ENCODE data around the gene ATG4A.

ATG4A gene

DNA sequence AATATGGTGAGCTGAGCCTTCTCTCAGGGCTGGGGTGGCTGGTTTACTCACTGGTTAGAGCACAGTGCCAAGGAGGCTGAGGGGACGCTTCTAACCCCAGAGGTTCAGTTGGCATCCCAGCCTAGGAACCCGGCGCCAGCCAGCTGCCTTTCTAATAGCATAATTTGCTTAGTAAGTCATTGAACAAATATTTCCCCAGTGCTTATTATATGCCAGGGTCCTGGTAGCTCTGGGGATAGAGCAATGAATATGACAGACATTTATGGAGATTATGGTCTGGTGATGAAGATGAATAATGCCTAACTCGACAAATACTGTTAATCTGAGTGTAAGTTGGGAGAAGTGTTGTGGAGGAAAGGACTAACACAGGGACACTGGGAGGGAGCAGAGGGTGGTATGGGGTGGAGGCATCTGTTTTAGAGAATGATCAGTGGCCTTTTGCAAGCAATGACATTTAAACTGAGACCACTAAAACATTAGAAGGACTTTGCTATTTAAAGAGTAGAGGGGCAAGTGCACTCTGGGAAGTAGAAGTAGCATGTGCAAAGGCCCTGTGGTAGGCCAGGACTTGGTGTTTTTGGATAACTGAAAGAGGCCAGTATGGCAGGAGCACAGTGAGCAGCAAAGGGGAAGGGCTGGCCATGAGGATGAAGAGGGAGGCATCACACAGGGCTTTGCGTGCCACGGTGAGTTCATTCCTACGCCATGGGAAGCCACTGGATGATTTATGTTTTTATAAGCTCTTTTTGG is 71.9 kb downstream of the ATG4A start:
- Histone ChIP-seq H3K27ac (no peak overlapping the region), H3K36me3 (no peaks in the 10 kb centered on the region), H3K9me3 (ENCODE audit: severe bottlenecking) (no peaks in the 10 kb centered on the region), H3K4me3 (ENCODE audit: low read depth, low read length) (no peak overlapping the region), H3K27me3 (ENCODE audit: insufficient read depth, low read depth, severe bottlenecking) (peaks cover 38% of the 10 kb centered on the region)
- TF ChIP-seq, protein P1, sequence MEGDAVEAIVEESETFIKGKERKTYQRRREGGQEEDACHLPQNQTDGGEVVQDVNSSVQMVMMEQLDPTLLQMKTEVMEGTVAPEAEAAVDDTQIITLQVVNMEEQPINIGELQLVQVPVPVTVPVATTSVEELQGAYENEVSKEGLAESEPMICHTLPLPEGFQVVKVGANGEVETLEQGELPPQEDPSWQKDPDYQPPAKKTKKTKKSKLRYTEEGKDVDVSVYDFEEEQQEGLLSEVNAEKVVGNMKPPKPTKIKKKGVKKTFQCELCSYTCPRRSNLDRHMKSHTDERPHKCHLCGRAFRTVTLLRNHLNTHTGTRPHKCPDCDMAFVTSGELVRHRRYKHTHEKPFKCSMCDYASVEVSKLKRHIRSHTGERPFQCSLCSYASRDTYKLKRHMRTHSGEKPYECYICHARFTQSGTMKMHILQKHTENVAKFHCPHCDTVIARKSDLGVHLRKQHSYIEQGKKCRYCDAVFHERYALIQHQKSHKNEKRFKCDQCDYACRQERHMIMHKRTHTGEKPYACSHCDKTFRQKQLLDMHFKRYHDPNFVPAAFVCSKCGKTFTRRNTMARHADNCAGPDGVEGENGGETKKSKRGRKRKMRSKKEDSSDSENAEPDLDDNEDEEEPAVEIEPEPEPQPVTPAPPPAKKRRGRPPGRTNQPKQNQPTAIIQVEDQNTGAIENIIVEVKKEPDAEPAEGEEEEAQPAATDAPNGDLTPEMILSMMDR (IDR thresholded peaks at IDR 0.05; ENCODE audit: low read depth, low read length), result no peak
- no peak for DNase-seq

DNA sequence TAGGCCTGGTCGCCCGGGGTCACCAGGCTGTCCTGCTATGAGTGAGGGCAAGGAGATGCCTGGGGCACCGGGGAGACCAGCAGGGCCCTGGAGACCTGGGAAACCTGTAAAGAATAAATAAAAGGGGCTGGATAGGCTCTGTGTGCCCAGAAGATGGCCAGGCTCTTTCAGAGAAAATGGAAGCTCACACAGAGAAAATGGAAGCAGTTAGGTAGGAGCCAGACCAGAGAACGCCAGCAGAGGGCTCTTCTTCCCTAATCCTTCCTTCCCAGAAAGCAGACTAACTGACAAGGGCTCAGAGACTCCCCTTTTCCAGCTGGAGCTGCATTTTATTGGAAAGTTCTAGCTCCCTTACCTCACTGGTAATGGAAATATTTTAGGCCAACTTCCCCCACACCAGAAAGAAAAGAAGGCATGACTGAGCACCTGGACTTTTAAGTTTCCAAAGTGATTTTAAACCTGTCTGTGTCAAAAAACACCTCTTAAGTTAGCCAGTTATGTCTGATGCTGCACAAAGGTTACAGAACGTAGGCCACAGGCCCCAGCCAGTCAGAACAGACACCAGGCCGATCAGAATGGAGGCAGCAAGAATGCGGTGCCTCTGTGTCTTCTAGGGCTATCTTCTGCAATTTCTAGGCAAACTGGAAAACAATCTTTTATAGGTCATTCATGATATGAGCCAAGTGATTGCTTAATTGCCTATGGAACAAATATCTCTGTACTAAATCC is 74.0 kb downstream of the ATG4A start:
- TF ChIP-seq, protein P1 (IDR thresholded peaks at IDR 0.05; ENCODE audit: low read depth, low read length), result peak; percentile 66
- Histone ChIP-seq H3K4me3 (ENCODE audit: low read depth, low read length) (no peak overlapping the region), H3K36me3 (no peaks in the 10 kb centered on the region), H3K27ac (no peak overlapping the region), H3K27me3 (ENCODE audit: insufficient read depth, low read depth, severe bottlenecking) (peaks cover 48% of the 10 kb centered on the region), H3K9me3 (ENCODE audit: severe bottlenecking) (no peaks in the 10 kb centered on the region)
- DNase-seq, result peak; percentile 10

DNA sequence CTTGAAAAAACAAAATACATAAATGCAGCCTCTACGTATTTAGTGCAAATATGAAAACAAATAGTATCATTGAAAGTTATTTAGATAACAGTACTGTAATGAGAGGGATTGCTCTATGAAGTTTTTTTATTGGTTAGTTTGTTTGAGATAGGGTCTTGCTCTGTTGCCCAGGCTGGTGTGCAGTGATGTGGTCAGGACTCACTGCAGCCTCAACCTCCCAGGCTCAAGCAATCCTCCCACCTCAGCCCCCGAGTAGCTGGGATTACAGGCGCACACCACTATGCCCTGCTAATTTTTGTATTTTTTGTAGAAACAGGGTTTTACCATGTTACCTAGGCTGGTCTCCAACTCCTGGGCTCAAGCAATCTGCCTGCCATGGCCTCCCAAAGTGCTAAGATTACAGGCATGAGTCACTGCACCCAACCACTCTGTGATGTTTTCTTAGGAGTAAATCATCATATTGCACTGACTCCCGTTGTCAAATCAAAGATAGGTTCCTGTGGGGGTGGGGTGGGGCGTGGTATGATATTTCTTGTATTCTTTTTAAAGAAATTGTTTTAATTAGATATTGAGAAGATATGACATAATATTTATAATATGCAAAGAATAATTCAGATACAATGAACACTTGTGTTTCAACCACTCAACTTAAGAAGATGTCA is 75.8 kb downstream of the ATG4A start:
- Histone ChIP-seq H3K4me3 (ENCODE audit: low read depth, low read length) (no peak overlapping the region), H3K27me3 (ENCODE audit: insufficient read depth, low read depth, severe bottlenecking) (peaks cover 63% of the 10 kb centered on the region), H3K36me3 (no peaks in the 10 kb centered on the region), H3K27ac (no peak overlapping the region), H3K9me3 (ENCODE audit: severe bottlenecking) (no peaks in the 10 kb centered on the region)
- TF ChIP-seq, protein P1 (IDR thresholded peaks at IDR 0.05; ENCODE audit: low read depth, low read length), result no peak
- DNase-seq, result no peak

DNA sequence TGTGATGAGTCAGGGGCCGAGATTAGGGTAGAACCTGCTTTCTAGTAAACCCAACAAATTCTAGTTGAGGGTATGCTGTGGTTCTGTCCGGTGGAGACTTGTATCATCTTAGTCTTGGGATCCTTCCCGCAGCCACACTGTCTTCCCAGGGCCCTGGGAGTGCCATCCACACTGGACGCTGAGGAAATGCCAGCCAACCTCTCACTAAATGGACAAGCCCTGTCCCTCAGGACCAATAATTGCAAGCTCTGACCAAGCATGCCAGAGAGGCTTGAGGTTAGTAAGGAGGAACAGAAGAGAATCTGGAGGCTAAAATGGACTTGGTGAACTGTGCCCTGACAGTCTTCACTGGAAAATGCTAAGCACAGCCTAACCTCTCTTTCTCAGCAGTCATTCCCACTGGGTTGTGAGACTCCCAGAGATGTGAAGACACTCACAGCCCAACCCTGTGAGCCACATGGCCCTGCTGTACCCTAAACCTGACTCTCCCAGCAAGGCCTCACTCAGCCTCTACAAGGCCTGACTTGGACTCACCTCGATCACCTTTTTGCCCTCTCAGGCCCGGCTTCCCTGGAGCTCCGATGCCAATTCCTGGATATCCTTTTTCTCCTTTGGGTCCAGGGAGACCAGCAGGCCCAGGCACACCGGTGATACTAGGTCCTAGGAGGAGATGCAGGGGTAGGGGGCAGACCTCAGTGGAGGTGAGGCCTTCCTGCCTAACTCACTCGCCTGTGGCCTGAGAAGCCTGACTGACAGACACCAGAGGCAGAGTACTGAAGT is 77.6 kb downstream of the ATG4A start:
- H3K27me3 ChIP-seq (ENCODE audit: insufficient read depth, low read depth, severe bottlenecking), result peaks cover 56% of the 10 kb centered on the region
- no peak overlapping the region for H3K4me3 ChIP-seq (ENCODE audit: low read depth, low read length)
- TF ChIP-seq, protein P1 (IDR thresholded peaks at IDR 0.05; ENCODE audit: low read depth, low read length), result no peak
- H3K36me3 ChIP-seq, result no peaks in the 10 kb centered on the region
- no peaks in the 10 kb centered on the region for H3K9me3 ChIP-seq (ENCODE audit: severe bottlenecking)
- DNase-seq, result no peak
- H3K27ac ChIP-seq, result no peak overlapping the region

DNA sequence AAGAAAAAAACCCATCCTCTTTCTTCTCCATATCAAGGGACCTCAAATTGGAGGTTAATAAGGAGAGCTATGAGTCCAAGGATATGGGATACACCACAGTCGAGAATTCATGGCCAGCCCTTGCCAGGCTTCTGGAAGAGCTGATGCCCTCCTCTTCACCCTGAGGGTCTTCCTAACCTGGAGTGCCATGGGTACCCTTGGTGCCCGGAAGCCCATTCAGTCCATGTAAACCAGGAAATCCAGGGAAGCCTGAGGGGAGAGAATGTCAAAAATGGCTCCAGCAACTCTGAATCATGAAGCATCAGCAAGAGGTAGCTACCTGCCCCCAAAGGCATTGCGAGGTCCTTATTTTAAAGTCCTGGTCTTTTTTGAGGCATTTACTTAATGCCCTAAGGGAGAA is 78.2 kb downstream of the ATG4A start:
- no peak overlapping the region for H3K4me3 ChIP-seq (ENCODE audit: low read depth, low read length)
- no peak overlapping the region for H3K27ac ChIP-seq
- H3K9me3 ChIP-seq (ENCODE audit: severe bottlenecking), result no peaks in the 10 kb centered on the region
- no peaks in the 10 kb centered on the region for H3K36me3 ChIP-seq
- DNase-seq, result no peak
- H3K27me3 ChIP-seq (ENCODE audit: insufficient read depth, low read depth, severe bottlenecking), result peaks cover 59% of the 10 kb centered on the region
- TF ChIP-seq, protein P1 (IDR thresholded peaks at IDR 0.05; ENCODE audit: low read depth, low read length), result no peak

Measured in WERI-Rb-1 (cell line).